Measurements from ENCODE around the gene KCNIP1.

The KCNIP1 gene

GRCh38 chr5:170519549-170519948 is 15.7 kb downstream of the KCNIP1 start:
- no peaks in the 10 kb centered on the region for H3K27me3 ChIP-seq (ENCODE audit: control insufficient read depth in 2 of 2, insufficient read depth in 2 of 2, low read length in 2 of 2)
- no peaks in the 10 kb centered on the region for H3K4me1 ChIP-seq (ENCODE audit: control insufficient read depth in 2 of 2, insufficient read depth in 2 of 2, low read length in 2 of 2)
- no peak overlapping the region for H3K4me3 ChIP-seq (ENCODE audit: low read length in 2 of 2)
- no peaks in the 10 kb centered on the region for H3K36me3 ChIP-seq (ENCODE audit: control insufficient read depth in 2 of 2, insufficient read depth in 2 of 2, low read length in 2 of 2)
- H3K9ac ChIP-seq (ENCODE audit: low read depth in 1 of 2, low read length in 2 of 2): no peak overlapping the region
- H3K27ac ChIP-seq (ENCODE audit: low read depth in 2 of 2, low read length in 2 of 2): no peak overlapping the region
- no peaks in the 10 kb centered on the region for H3K9me3 ChIP-seq (ENCODE audit: control insufficient read depth in 2 of 2, low read length in 2 of 2)

- H3K27me3 ChIP-seq (ENCODE audit: control insufficient read depth in 2 of 2, insufficient read depth in 2 of 2, low read length in 2 of 2): no peaks in the 10 kb centered on the region
- H3K4me1 ChIP-seq (ENCODE audit: control insufficient read depth in 2 of 2, insufficient read depth in 2 of 2, low read length in 2 of 2): no peaks in the 10 kb centered on the region
- no peaks in the 10 kb centered on the region for H3K9me3 ChIP-seq (ENCODE audit: control insufficient read depth in 2 of 2, low read length in 2 of 2)
- no peak overlapping the region for H3K27ac ChIP-seq (ENCODE audit: low read depth in 2 of 2, low read length in 2 of 2)
- H3K9ac ChIP-seq (ENCODE audit: low read depth in 1 of 2, low read length in 2 of 2): no peak overlapping the region
- H3K36me3 ChIP-seq (ENCODE audit: control insufficient read depth in 2 of 2, insufficient read depth in 2 of 2, low read length in 2 of 2): no peaks in the 10 kb centered on the region
- H3K4me3 ChIP-seq (ENCODE audit: low read length in 2 of 2): no peak overlapping the region
These were observed 16.6 kb downstream of the KCNIP1 start for GRCh38 chr5:170520372-170520771.

- Histone ChIP-seq H3K27ac (ENCODE audit: low read depth in 2 of 2, low read length in 2 of 2) (no peak overlapping the region), H3K4me1 (ENCODE audit: control insufficient read depth in 2 of 2, insufficient read depth in 2 of 2, low read length in 2 of 2) (no peaks in the 10 kb centered on the region), H3K9me3 (ENCODE audit: control insufficient read depth in 2 of 2, low read length in 2 of 2) (no peaks in the 10 kb centered on the region), H3K27me3 (ENCODE audit: control insufficient read depth in 2 of 2, insufficient read depth in 2 of 2, low read length in 2 of 2) (peaks cover 0 to 2% of the 10 kb centered on the region in 2 donors), H3K36me3 (ENCODE audit: control insufficient read depth in 2 of 2, insufficient read depth in 2 of 2, low read length in 2 of 2) (no peaks in the 10 kb centered on the region), H3K9ac (ENCODE audit: low read depth in 1 of 2, low read length in 2 of 2) (no peak overlapping the region), H3K4me3 (ENCODE audit: low read length in 2 of 2) (no peak overlapping the region)
These were observed 18.7 kb downstream of the KCNIP1 start for GRCh38 chr5:170522211-170523141.

GRCh38 chr5:170523142-170523551 is 19.3 kb downstream of the KCNIP1 start:
- Histone ChIP-seq H3K4me1 (ENCODE audit: control insufficient read depth in 2 of 2, insufficient read depth in 2 of 2, low read length in 2 of 2) (no peaks in the 10 kb centered on the region), H3K27ac (ENCODE audit: low read depth in 2 of 2, low read length in 2 of 2) (no peak overlapping the region), H3K27me3 (ENCODE audit: control insufficient read depth in 2 of 2, insufficient read depth in 2 of 2, low read length in 2 of 2) (peaks cover 0 to 2% of the 10 kb centered on the region in 2 donors), H3K36me3 (ENCODE audit: control insufficient read depth in 2 of 2, insufficient read depth in 2 of 2, low read length in 2 of 2) (no peaks in the 10 kb centered on the region), H3K4me3 (ENCODE audit: low read length in 2 of 2) (no peak overlapping the region), H3K9me3 (ENCODE audit: control insufficient read depth in 2 of 2, low read length in 2 of 2) (no peaks in the 10 kb centered on the region), H3K9ac (ENCODE audit: low read depth in 1 of 2, low read length in 2 of 2) (no peak overlapping the region)

- Histone ChIP-seq H3K9me3 (ENCODE audit: control insufficient read depth in 2 of 2, low read length in 2 of 2) (no peaks in the 10 kb centered on the region), H3K4me3 (ENCODE audit: low read length in 2 of 2) (no peak overlapping the region), H3K27me3 (ENCODE audit: control insufficient read depth in 2 of 2, insufficient read depth in 2 of 2, low read length in 2 of 2) (peaks cover 0 to 2% of the 10 kb centered on the region in 2 donors), H3K4me1 (ENCODE audit: control insufficient read depth in 2 of 2, insufficient read depth in 2 of 2, low read length in 2 of 2) (no peaks in the 10 kb centered on the region), H3K9ac (ENCODE audit: low read depth in 1 of 2, low read length in 2 of 2) (no peak overlapping the region), H3K27ac (ENCODE audit: low read depth in 2 of 2, low read length in 2 of 2) (no peak overlapping the region), H3K36me3 (ENCODE audit: control insufficient read depth in 2 of 2, insufficient read depth in 2 of 2, low read length in 2 of 2) (no peaks in the 10 kb centered on the region)
These were observed 20.0 kb downstream of the KCNIP1 start for GRCh38 chr5:170523830-170524229.

GRCh38 chr5:170524576-170524975 is 20.8 kb downstream of the KCNIP1 start:
- H3K9me3 ChIP-seq (ENCODE audit: control insufficient read depth in 2 of 2, low read length in 2 of 2): no peaks in the 10 kb centered on the region
- no peak overlapping the region for H3K4me3 ChIP-seq (ENCODE audit: low read length in 2 of 2)
- H3K27ac ChIP-seq (ENCODE audit: low read depth in 2 of 2, low read length in 2 of 2): no peak overlapping the region
- peaks cover 0 to 2% of the 10 kb centered on the region in 2 donors for H3K27me3 ChIP-seq (ENCODE audit: control insufficient read depth in 2 of 2, insufficient read depth in 2 of 2, low read length in 2 of 2)
- no peak overlapping the region for H3K9ac ChIP-seq (ENCODE audit: low read depth in 1 of 2, low read length in 2 of 2)
- H3K4me1 ChIP-seq (ENCODE audit: control insufficient read depth in 2 of 2, insufficient read depth in 2 of 2, low read length in 2 of 2): no peaks in the 10 kb centered on the region
- H3K36me3 ChIP-seq (ENCODE audit: control insufficient read depth in 2 of 2, insufficient read depth in 2 of 2, low read length in 2 of 2): no peaks in the 10 kb centered on the region

- H3K27ac ChIP-seq (ENCODE audit: low read depth in 2 of 2, low read length in 2 of 2): no peak overlapping the region
- no peak overlapping the region for H3K9ac ChIP-seq (ENCODE audit: low read depth in 1 of 2, low read length in 2 of 2)
These were observed 21.8 kb downstream of the KCNIP1 start for GRCh38 chr5:170525470-170526211.

GRCh38 chr5:170527991-170528390 is 24.2 kb downstream of the KCNIP1 start:
- Histone ChIP-seq H3K4me3 (ENCODE audit: low read length in 2 of 2) (no peak overlapping the region), H3K9me3 (ENCODE audit: control insufficient read depth in 2 of 2, low read length in 2 of 2) (no peaks in the 10 kb centered on the region), H3K36me3 (ENCODE audit: control insufficient read depth in 2 of 2, insufficient read depth in 2 of 2, low read length in 2 of 2) (no peaks in the 10 kb centered on the region), H3K27ac (ENCODE audit: low read depth in 2 of 2, low read length in 2 of 2) (no peak overlapping the region), H3K4me1 (ENCODE audit: control insufficient read depth in 2 of 2, insufficient read depth in 2 of 2, low read length in 2 of 2) (no peaks in the 10 kb centered on the region), H3K9ac (ENCODE audit: low read depth in 1 of 2, low read length in 2 of 2) (no peak overlapping the region), H3K27me3 (ENCODE audit: control insufficient read depth in 2 of 2, insufficient read depth in 2 of 2, low read length in 2 of 2) (peaks cover 0 to 2% of the 10 kb centered on the region in 2 donors)

More at GRCh38 chr5:170525470-170526211, 21.8 kb downstream of the KCNIP1 start:
- Histone ChIP-seq H3K4me3 (ENCODE audit: low read length in 2 of 2) (no peak overlapping the region), H3K9me3 (ENCODE audit: control insufficient read depth in 2 of 2, low read length in 2 of 2) (no peaks in the 10 kb centered on the region), H3K27me3 (ENCODE audit: control insufficient read depth in 2 of 2, insufficient read depth in 2 of 2, low read length in 2 of 2) (peaks cover 0 to 2% of the 10 kb centered on the region in 2 donors), H3K4me1 (ENCODE audit: control insufficient read depth in 2 of 2, insufficient read depth in 2 of 2, low read length in 2 of 2) (no peaks in the 10 kb centered on the region), H3K36me3 (ENCODE audit: control insufficient read depth in 2 of 2, insufficient read depth in 2 of 2, low read length in 2 of 2) (no peaks in the 10 kb centered on the region)

- no peak overlapping the region for H3K9ac ChIP-seq (ENCODE audit: low read depth in 1 of 2, low read length in 2 of 2)
- H3K27ac ChIP-seq (ENCODE audit: low read depth in 2 of 2, low read length in 2 of 2): no peak overlapping the region
- H3K27me3 ChIP-seq (ENCODE audit: control insufficient read depth in 2 of 2, insufficient read depth in 2 of 2, low read length in 2 of 2): peaks cover 0 to 2% of the 10 kb centered on the region in 2 donors
- no peaks in the 10 kb centered on the region for H3K9me3 ChIP-seq (ENCODE audit: control insufficient read depth in 2 of 2, low read length in 2 of 2)
- no peaks in the 10 kb centered on the region for H3K4me1 ChIP-seq (ENCODE audit: control insufficient read depth in 2 of 2, insufficient read depth in 2 of 2, low read length in 2 of 2)
- H3K36me3 ChIP-seq (ENCODE audit: control insufficient read depth in 2 of 2, insufficient read depth in 2 of 2, low read length in 2 of 2): no peaks in the 10 kb centered on the region
- no peak overlapping the region for H3K4me3 ChIP-seq (ENCODE audit: low read length in 2 of 2)
These were observed 25.2 kb downstream of the KCNIP1 start for GRCh38 chr5:170528976-170529375.

- Histone ChIP-seq H3K9me3 (ENCODE audit: control insufficient read depth in 2 of 2, low read length in 2 of 2) (no peaks in the 10 kb centered on the region), H3K27ac (ENCODE audit: low read depth in 2 of 2, low read length in 2 of 2) (no peak overlapping the region), H3K27me3 (ENCODE audit: control insufficient read depth in 2 of 2, insufficient read depth in 2 of 2, low read length in 2 of 2) (peaks cover 0 to 6% of the 10 kb centered on the region in 2 donors), H3K4me1 (ENCODE audit: control insufficient read depth in 2 of 2, insufficient read depth in 2 of 2, low read length in 2 of 2) (no peaks in the 10 kb centered on the region), H3K9ac (ENCODE audit: low read depth in 1 of 2, low read length in 2 of 2) (no peak overlapping the region), H3K4me3 (ENCODE audit: low read length in 2 of 2) (no peak overlapping the region), H3K36me3 (ENCODE audit: control insufficient read depth in 2 of 2, insufficient read depth in 2 of 2, low read length in 2 of 2) (no peaks in the 10 kb centered on the region)
These were observed 29.1 kb downstream of the KCNIP1 start for GRCh38 chr5:170532935-170533334.

All from mucosa of rectum (tissue), 2 donors.